DMS53 treated with DMSO at 0.1 percent for 48 hours (cell line): ENCODE data around the gene TMEM88.

Experiments used
- DNase-seq: peaks from one replicate; lab custom pipeline; 2025; ENCODE audit not compliant: unreplicated experiment; lab: John Stamatoyannopoulos, UW

The TMEM88 gene

DNA sequence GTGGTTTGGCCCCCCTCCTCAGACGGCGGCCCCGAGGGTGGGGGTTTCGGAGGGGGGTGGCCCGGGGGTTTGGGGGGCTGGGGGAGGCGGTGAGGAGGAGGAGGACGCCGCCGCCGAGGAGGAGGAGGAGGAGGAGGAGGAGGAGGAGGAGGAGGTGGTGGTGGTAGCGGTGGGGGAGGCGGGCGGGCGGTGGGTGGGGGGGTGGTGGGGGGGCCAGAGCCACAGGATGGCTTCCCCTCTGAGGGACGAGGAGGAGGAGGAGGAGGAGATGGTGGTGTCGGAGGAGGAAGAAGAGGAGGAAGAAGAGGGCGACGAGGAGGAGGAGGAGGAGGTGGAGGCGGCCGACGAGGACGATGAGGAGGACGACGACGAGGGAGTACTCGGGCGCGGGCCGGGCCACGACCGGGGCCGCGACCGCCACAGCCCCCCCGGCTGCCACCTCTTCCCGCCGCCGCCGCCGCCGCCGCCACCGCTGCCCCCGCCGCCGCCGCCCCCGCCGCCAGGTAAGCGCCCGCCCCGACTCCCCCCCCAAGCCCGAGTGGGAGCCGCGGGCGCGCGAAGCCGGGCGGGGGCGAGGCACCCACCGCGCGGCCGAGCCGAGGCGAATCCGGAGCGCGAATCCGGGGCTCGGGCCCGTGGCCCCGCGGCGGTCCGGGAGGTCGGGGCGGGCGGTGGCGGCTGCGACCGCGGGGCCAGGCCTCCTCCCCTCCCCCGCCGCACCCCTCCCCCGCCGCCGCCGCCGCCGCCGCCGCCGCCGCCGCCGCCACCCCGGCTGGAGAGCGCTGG is 29.9 kb downstream of the TMEM88 start:
- DNase-seq = no peak

- peak; percentile 50 for DNase-seq
These were observed 30.7 kb downstream of the TMEM88 start for GRCh38 chr17:7885367-7886226.

DNA sequence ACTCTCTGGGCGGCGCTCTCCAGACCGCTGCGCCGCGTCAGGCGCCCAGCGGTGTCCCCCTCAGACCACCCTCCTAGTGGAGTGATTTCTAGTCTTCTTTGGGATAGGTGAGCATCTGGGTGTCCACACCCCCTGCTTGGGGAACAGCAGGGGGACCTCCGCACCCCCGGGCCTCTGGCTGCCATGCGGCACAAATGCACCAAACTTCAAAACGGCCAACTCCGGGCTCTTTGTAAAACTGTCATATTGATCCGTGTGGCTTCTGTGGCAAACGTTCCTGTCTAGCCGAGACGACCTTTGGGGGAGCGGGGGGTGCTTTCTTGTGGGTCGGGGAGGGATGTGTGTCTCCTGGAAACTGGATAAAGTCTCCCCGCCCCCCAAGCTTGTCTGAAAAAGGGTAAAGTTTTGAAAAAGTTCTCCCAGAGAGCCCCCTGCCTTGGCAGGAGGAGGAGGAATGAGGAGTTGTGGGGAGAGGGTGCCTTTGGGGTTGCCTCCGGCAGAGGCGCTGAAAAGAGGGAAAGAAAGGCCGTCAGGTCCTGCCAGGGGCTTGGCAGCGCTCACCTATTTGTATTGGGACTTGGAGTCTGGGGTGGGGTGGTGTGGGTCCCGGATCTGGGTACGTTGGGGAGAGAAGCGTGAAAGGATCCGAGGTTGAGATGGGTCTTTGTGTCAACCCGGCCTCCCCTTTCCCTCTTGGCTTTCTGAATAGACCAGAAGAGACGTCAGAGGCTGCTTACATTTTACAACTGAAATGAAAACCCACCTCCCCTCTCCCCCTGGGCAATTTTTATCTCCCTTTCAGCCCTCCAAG is 31.6 kb downstream of the TMEM88 start:
- DNase-seq = peak; percentile 74

DNA sequence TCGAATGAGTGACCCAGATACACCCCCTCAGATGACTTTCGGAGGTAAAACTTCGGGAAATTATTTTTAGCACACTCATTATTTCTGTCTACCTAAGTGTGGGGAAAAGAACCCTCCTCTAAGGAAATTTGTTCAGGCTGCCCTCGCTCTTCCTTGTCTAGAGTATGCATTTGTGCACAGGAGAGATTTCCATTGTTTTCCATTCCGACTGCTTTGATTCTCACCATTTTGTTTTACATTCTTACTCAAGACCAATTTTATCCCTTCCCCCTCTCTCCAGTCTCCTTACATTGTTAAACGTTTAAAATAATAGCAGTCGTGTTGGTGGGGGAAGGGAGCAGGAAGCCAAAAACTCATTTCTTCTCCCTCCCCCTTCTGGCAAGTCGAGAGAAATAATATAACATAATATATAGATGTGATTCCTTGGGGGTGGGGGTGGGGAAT is 32.2 kb downstream of the TMEM88 start:
- peak; percentile 85 for DNase-seq

- peak; percentile 97 for DNase-seq
These were observed 32.8 kb downstream of the TMEM88 start for GRCh38 chr17:7887482-7888183.

- DNase-seq = peak; percentile 82
These were observed 33.5 kb downstream of the TMEM88 start, which contains the start of gene CHD3 for GRCh38 chr17:7888184-7888920. TSS of gene CHD3 (plus strand) at chr17:7888789. CDS start at chr17:7889001, 212 bp downstream.

DNA sequence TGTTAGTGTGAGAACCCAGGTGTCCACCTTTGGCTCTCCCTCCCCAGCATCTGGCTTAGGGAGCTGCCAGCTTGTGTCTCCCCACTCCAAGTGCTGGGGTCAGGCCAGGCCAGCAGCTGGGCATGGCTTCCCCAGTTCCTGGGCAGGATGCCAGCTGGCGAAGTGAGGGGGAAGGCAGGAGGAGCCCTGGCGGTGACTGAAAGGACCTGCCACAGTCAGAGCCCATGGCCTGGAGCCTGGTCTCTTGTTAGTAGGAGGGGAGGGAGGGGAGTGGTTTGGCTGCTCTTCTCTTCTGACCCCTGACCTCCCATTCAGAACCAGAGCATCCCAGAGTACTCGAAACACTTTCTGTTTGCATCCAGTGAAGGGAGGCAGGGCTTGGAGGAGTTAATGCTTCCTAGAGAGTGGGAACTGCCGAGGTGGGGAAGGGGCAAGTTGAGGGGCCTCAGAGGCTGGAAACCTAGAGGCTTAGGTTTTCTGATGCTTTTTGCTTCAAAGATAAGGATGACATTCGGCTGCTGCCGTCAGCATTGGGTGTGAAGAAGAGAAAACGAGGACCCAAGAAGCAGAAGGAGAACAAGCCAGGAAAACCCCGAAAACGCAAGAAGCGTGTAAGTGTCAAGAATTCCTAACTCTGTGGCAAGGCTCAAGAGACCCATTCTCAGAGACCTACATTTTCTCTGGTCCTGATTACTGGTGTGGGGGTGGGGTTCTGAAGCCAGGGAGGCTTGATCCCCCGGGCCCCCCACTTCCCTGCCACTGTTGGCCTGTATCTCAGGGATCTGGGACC is 34.5 kb downstream of the TMEM88 start:
- peak; percentile 97 for DNase-seq

- DNase-seq = no peak
These were observed 38.5 kb downstream of the TMEM88 start for GRCh38 chr17:7893187-7893880.

GRCh38 chr17:7894226-7894625 is 39.4 kb downstream of the TMEM88 start:
- DNase-seq = no peak

GRCh38 chr17:7894866-7895265 is 40.0 kb downstream of the TMEM88 start:
- no peak for DNase-seq

- no peak for DNase-seq
These were observed 42.2 kb downstream of the TMEM88 start for GRCh38 chr17:7897090-7897489.

GRCh38 chr17:7897773-7898172 is 42.9 kb downstream of the TMEM88 start:
- peak; percentile 13 for DNase-seq

GRCh38 chr17:7903154-7904103 is 48.6 kb downstream of the TMEM88 start:
- DNase-seq = no peak
